BLaER1 treated with 17β-estradiol and CSF1 and Interleukin-3, amounts not matched to agents 10 nM and 100 nM (cell line): Measurements from ENCODE around the gene IFI27.

Experiments used
- H3K27ac ChIP-seq, 11 experiments: shearing (Covaris generic); formaldehyde crosslinking; 2 replicates each; pipeline ENCODE4 v1.8.1; 2022
- H3K27me3 ChIP-seq, 11 experiments: shearing (Covaris generic); formaldehyde crosslinking; 2 replicates each; pipeline ENCODE4 v1.8.1; 2022
- H3K36me3 ChIP-seq, 11 experiments: shearing (Covaris generic); formaldehyde crosslinking; 2 replicates each; pipeline ENCODE4 v1.8.1; 2022
- H3K4me1 ChIP-seq, 10 experiments: shearing (Covaris generic); formaldehyde crosslinking; 2 replicates each; pipeline ENCODE4 v1.8.1; 2022
- H3K4me2 ChIP-seq, 11 experiments: shearing (Covaris generic); formaldehyde crosslinking; 2 replicates each; pipeline ENCODE4 v1.8.1; 2022
- H3K4me3 ChIP-seq, 10 experiments: shearing (Covaris generic); formaldehyde crosslinking; 2 replicates each; pipeline ENCODE4 v1.8.1; 2022
- H3K9ac ChIP-seq, 11 experiments: shearing (Covaris generic); formaldehyde crosslinking; 2 replicates each; pipeline ENCODE4 v1.8.1; 2022
- H3K9me3 ChIP-seq, 11 experiments: shearing (Covaris generic); formaldehyde crosslinking; replicated peaks in 1 of 11; 2 replicates each; pipeline ENCODE4 v1.8.1; 2022
- H4K20me1 ChIP-seq, 11 experiments: shearing (Covaris generic); formaldehyde crosslinking; 2 replicates each; pipeline ENCODE4 v1.8.1; 2022
- Cebpa-rat ChIP-seq, 11 experiments: shearing (Covaris generic); IDR thresholded peaks; 2 replicates each; pipeline ENCODE4 v1.8.1; 2022

Gene IFI27

GRCh38 chr14:94079891-94080620 is 30.5 kb upstream of the IFI27 start:
- peak overlapping the region; percentile 82 to 99 (median 94) for H3K4me3 ChIP-seq
- H3K4me1 ChIP-seq = peaks cover 36 to 41% (median 38%) of the 10 kb centered on the region in 10 experiments
- peak overlapping the region; percentile 86 to 98 (median 94) for H3K27ac ChIP-seq
- peak overlapping the region; percentile 90 to 98 (median 95) for H3K9ac ChIP-seq
- H4K20me1 ChIP-seq = peaks cover 19 to 55% (median 36%) of the 10 kb centered on the region in 11 experiments; a peak in 20 of 22 replicates
- H3K36me3 ChIP-seq = peaks cover 41 to 46% (median 44%) of the 10 kb centered on the region in 11 experiments
- peak overlapping the region; percentile 69 to 99 (median 92) for H3K4me2 ChIP-seq
- no peaks in the 10 kb centered on the region for H3K27me3 ChIP-seq
- peaks cover 23 to 47% (median 34%) of the 10 kb centered on the region in 11 experiments for H3K9me3 ChIP-seq
- no peak for TF ChIP-seq Cebpa-rat (IDR thresholded peaks at IDR 0.05)

GRCh38 chr14:94080621-94081385 is 29.7 kb upstream of the IFI27 start, which contains the start of the genes DDX24 and IFI27L1:
DDX24 (minus strand) TSS chr14:94081202; CDS start chr14:94079742, 1,460 bp downstream.
IFI27L1 (plus strand) TSS chr14:94081310; CDS start chr14:94096938, 15,628 bp downstream.
- H3K27me3 ChIP-seq = no peaks in the 10 kb centered on the region
- peak within 1 kb of the TSS; percentile 82 to 99 (median 94) for H3K4me3 ChIP-seq
- H3K9me3 ChIP-seq = peaks cover 15 to 40% (median 27%) of the 10 kb centered on the region in 11 experiments
- peaks cover 33 to 39% (median 37%) of the 10 kb centered on the region in 11 experiments for H3K36me3 ChIP-seq
- H4K20me1 ChIP-seq = peaks cover 19 to 48% (median 33%) of the 10 kb centered on the region in 11 experiments; a peak in 20 of 22 replicates
- H3K4me2 ChIP-seq = peak within 1 kb of the TSS; percentile 69 to 99 (median 93)
- no peak for TF ChIP-seq Cebpa-rat (IDR thresholded peaks at IDR 0.05)
- peak within 1 kb of the TSS; percentile 90 to 98 (median 95) for H3K9ac ChIP-seq
- peak within 1 kb of the TSS; percentile 86 to 98 (median 94) for H3K27ac ChIP-seq
- peaks cover 36 to 41% (median 38%) of the 10 kb centered on the region in 10 experiments for H3K4me1 ChIP-seq

- Histone ChIP-seq H3K27me3 (no peaks in the 10 kb centered on the region), H3K27ac (peak overlapping the region; percentile 31 to 98 (median 94); a peak in 21 of 22 replicates)
- TF ChIP-seq Cebpa-rat (IDR thresholded peaks at IDR 0.05) = no peak
Observed at GRCh38 chr14:94081386-94081820, 29.1 kb upstream of the IFI27 start.

GRCh38 chr14:94087891-94088290 is 22.6 kb upstream of the IFI27 start:
- no peak for TF ChIP-seq Cebpa-rat (IDR thresholded peaks at IDR 0.05)
- Histone ChIP-seq H3K4me1 (no peaks in the 10 kb centered on the region), H3K4me2 (no peak overlapping the region), H3K4me3 (no peak overlapping the region), H3K36me3 (no peaks in the 10 kb centered on the region), H4K20me1 (no peaks in the 10 kb centered on the region), H3K27me3 (no peaks in the 10 kb centered on the region), H3K9ac (no peak overlapping the region), H3K9me3 (peaks cover 0 to 3% (median 0%) of the 10 kb centered on the region in 11 experiments; a peak in 1 of 22 replicates), H3K27ac (no peak overlapping the region)

More at GRCh38 chr14:94081386-94081820, 29.1 kb upstream of the IFI27 start:
- H3K4me1 ChIP-seq = peaks cover 36 to 41% (median 38%) of the 10 kb centered on the region in 10 experiments
- H3K36me3 ChIP-seq = peaks cover 27 to 33% (median 31%) of the 10 kb centered on the region in 11 experiments
- peaks cover 19 to 42% (median 33%) of the 10 kb centered on the region in 11 experiments; a peak in 20 of 22 replicates for H4K20me1 ChIP-seq
- peak overlapping the region; percentile 82 to 99 (median 94) for H3K4me3 ChIP-seq
- peak overlapping the region; percentile 90 to 98 (median 95) for H3K9ac ChIP-seq
- H3K4me2 ChIP-seq = peak overlapping the region; percentile 69 to 93 (median 90)
- H3K9me3 ChIP-seq = peaks cover 9 to 34% (median 21%) of the 10 kb centered on the region in 11 experiments

DNA sequence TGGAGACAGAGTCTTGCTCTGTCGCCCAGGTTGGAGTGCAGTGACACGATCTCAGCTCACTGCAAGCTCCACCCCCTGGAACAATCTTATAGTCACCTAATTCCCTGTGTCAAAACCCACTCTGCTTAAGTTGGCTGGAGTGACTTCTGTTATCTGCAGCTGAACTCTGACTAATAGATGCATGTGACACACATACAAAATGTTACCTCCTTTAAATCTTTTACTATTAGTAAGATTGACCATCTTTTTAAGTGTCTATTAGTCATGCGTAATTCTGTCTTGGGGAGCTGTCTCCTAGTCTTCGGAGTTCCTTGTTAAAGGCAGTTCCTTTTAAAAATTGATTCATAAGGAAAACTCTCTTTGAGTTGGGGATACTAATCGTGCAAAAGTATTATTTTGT is 22.0 kb upstream of the IFI27 start:
- Histone ChIP-seq H3K27ac (no peak overlapping the region), H3K4me2 (no peak overlapping the region), H3K36me3 (no peaks in the 10 kb centered on the region), H3K9ac (no peak overlapping the region), H3K27me3 (no peaks in the 10 kb centered on the region), H4K20me1 (no peaks in the 10 kb centered on the region), H3K4me3 (no peak overlapping the region), H3K4me1 (no peaks in the 10 kb centered on the region), H3K9me3 (0 out of 22 replicates have a peak, but pooled peaks cover 0 to 3% (median 0%) of the 10 kb centered on the region in 11 experiments)
- no peak for TF ChIP-seq Cebpa-rat (IDR thresholded peaks at IDR 0.05)

- Histone ChIP-seq H3K36me3 (no peaks in the 10 kb centered on the region), H3K9ac (no peak overlapping the region), H3K27ac (no peak overlapping the region), H3K4me3 (no peak overlapping the region), H4K20me1 (no peaks in the 10 kb centered on the region), H3K9me3 (0 out of 22 replicates have a peak, but pooled peaks cover 0 to 3% (median 0%) of the 10 kb centered on the region in 11 experiments), H3K27me3 (no peaks in the 10 kb centered on the region), H3K4me1 (no peaks in the 10 kb centered on the region), H3K4me2 (no peak overlapping the region)
- no peak for TF ChIP-seq Cebpa-rat (IDR thresholded peaks at IDR 0.05)
Observed at GRCh38 chr14:94089479-94089878, 21.1 kb upstream of the IFI27 start.

DNA sequence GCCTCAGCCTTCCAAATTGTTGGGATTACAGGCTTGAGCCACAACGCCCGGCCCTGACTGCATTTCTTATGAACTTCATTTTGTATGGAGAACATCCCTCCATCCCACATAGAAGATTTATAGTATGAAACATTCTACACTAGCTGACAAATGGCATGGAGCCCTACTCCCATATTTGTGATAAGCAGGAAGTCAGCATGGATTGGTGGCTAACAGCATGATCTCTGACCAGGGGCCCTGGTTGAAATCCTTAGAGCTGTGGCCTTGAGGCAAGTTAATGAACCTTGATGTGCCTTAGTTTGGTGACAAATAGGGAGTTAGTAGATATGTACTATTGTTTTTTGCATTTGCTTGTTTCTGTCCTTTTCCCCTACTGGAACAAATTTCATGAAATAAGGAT is 17.1 kb upstream of the IFI27 start:
- H3K4me1 ChIP-seq = peaks cover 0 to 6% (median 0%) of the 10 kb centered on the region in 10 experiments; a peak in 4 of 20 replicates

GRCh38 chr14:94097091-94097490 is 13.4 kb upstream of the IFI27 start:
- H3K27ac ChIP-seq = no peak overlapping the region
- no peak overlapping the region for H3K9ac ChIP-seq
- no peaks in the 10 kb centered on the region for H3K9me3 ChIP-seq
- H3K4me2 ChIP-seq = no peak overlapping the region
- no peaks in the 10 kb centered on the region for H3K27me3 ChIP-seq
- peaks cover 0 to 9% (median 0%) of the 10 kb centered on the region in 10 experiments; a peak in 4 of 20 replicates for H3K4me1 ChIP-seq
- H4K20me1 ChIP-seq = no peaks in the 10 kb centered on the region
- TF ChIP-seq Cebpa-rat (IDR thresholded peaks at IDR 0.05) = no peak
- H3K36me3 ChIP-seq = peaks cover 0 to 23% (median 15%) of the 10 kb centered on the region in 11 experiments; a peak in 14 of 22 replicates
- no peak overlapping the region for H3K4me3 ChIP-seq

More for the DNA sequence above, 17.1 kb upstream of the IFI27 start:
- H3K9ac ChIP-seq = no peak overlapping the region
- no peak overlapping the region for H3K4me2 ChIP-seq
- H3K27ac ChIP-seq = no peak overlapping the region
- H3K9me3 ChIP-seq = no peaks in the 10 kb centered on the region
- no peaks in the 10 kb centered on the region for H3K27me3 ChIP-seq
- TF ChIP-seq Cebpa-rat (IDR thresholded peaks at IDR 0.05) = no peak
- peaks cover 0 to 19% (median 12%) of the 10 kb centered on the region in 11 experiments; a peak in 14 of 22 replicates for H3K36me3 ChIP-seq
- no peak overlapping the region for H3K4me3 ChIP-seq
- H4K20me1 ChIP-seq = no peaks in the 10 kb centered on the region
